AG09319 (cell line): Measurements from ENCODE around the gene CAPN9.
"Not testable (repeated sequence)": the region's sequence is repeated elsewhere in the genome, so short reads cannot be mapped to it uniquely, and the experiment has no call there.

Experiments used
- DNase-seq: peaks from one replicate; pipeline ENCODE4 v3.0.0-alpha.2; 2010; ENCODE audit warnings: low read depth; ENCODE audit errors: extremely low read depth
- TF ChIP-seq, protein P1 (sequence below): IDR thresholded peaks from 2 replicates; pipeline ENCODE4 v1.5.1; 2011; ENCODE audit warnings: low read depth, mild to moderate bottlenecking, inconsistent platforms, low read length, moderate library complexity

The CAPN9 gene

DNA sequence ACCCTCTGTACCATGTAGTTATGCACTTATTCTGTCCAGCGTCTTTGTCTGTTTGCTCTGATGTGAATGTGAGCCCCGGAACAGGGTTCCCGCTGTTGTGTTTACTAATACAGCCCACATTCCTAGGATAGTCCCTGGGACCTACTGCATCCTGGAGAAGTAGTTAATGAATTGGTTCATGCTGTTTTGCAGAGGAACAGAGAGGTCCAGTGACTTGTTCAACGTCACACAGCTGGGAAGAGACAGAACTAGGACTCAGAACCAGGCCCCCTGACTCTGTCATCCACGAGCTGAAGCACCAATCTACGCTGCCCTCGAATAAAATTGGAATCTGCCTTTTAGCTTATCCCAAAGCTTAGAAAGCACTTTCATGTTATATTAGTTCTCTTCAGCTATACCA, 34.0 kb upstream of the CAPN9 start:
- TF ChIP-seq, protein P1, sequence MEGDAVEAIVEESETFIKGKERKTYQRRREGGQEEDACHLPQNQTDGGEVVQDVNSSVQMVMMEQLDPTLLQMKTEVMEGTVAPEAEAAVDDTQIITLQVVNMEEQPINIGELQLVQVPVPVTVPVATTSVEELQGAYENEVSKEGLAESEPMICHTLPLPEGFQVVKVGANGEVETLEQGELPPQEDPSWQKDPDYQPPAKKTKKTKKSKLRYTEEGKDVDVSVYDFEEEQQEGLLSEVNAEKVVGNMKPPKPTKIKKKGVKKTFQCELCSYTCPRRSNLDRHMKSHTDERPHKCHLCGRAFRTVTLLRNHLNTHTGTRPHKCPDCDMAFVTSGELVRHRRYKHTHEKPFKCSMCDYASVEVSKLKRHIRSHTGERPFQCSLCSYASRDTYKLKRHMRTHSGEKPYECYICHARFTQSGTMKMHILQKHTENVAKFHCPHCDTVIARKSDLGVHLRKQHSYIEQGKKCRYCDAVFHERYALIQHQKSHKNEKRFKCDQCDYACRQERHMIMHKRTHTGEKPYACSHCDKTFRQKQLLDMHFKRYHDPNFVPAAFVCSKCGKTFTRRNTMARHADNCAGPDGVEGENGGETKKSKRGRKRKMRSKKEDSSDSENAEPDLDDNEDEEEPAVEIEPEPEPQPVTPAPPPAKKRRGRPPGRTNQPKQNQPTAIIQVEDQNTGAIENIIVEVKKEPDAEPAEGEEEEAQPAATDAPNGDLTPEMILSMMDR: no peak
- no peak for DNase-seq

DNA sequence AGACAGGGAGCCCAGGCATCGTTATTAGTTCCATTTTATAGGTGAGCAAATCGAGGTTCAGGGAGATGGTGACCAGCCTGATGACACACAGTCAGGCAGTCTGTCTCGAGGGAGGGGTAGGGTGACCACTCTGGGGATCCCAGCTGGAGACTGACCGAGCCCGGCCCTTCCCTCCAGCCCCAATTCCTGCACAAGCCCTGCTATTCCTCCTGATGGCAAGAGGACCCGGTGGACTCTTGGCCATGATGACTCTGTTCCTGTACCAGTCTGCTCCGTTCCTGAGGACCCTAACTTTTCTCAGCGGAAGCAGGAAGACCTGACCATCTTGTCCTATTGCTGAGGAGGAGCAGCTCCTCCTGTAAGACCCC, 33.7 kb upstream of the CAPN9 start:
- DNase-seq: no peak
- TF ChIP-seq, protein P1: no peak

DNA sequence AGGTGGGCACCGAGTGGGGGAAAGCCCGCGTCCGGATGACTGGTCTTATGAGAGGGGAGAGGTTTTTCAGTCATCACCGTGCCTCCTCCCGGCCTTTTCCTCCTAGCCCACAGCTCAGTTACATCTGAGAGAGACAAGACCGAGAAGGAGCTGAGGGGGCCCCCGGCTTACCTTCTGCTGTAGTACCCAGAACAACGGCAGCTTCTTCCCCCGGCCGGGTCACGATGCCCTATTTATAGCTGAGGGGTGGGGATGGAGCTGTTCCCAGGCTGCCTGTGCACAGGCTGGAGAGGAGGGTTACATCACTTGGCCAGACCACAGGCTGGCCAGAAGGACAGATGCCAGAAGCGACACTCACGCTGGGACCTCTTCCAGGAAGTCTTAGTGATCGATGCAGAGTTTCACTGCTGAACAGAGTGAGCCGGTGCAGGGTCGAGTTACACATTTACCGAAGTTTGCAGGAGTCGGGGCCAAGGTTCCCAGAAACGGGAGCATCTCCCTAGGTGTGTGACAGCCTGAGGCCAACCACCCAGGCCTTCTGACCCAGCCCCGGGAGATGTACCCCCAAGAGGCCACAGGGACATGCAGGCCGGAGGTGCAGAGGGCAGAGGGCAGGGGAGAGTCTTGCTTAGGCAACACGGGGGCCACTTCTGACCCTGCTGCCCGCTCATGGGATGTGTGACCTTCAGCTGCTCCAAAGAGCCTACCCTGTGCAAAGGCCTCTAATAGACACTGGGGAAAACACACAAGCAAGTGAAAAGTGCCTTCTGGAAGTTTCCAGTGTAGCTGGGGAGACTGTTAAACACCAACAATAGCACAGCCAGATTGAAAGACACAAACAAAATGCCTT, 33.0 kb upstream of the CAPN9 start, which contains the start of gene AGT:
Gene AGT (minus strand): TSS at position 208 of the 850 bp plus-strand sequence. CDS start 3,299 bp downstream, outside the sequence.
- DNase-seq: peak; percentile 63
- TF ChIP-seq, protein P1: no peak

DNA sequence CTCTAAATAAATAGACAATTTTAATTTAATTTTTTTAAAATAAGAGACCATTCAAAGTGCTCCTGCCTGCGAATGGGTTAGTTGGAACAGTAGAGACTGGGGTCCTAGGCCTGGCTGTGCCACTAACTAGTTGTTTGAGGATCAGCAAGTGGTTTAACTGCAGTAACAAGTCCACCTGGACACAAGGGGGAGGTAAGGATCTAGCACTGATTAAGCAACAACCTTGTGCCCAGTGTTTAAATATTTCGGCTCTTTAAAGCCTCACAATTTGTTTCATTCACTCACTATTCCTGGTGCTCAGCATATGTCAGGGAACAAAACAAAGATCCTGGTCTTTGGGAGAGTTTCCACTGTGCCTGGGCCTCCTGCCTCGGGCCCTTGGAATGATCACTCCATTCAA, 31.7 kb upstream of the CAPN9 start:
- DNase-seq: no peak
- TF ChIP-seq, protein P1: no peak

DNA sequence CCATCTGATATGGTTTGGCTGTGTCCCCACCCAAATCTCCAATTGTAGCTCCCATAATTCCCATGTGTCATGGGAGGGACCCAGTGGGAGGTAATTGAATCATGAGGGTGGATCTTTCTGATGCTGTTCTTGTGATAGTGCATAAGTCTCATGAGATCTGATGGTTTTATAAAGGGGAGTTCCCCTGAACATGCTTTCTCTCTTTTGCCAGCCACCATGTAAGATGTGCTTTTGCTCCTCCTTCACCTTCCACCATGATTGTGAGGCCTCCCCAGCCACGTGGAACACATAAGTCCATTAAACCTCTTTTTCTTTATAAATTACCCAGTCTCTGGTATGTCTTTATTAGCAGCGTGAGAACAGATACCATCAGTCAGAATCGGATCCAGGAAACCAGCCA, 30.7 kb upstream of the CAPN9 start:
- not testable (repeated sequence) for DNase-seq

DNA sequence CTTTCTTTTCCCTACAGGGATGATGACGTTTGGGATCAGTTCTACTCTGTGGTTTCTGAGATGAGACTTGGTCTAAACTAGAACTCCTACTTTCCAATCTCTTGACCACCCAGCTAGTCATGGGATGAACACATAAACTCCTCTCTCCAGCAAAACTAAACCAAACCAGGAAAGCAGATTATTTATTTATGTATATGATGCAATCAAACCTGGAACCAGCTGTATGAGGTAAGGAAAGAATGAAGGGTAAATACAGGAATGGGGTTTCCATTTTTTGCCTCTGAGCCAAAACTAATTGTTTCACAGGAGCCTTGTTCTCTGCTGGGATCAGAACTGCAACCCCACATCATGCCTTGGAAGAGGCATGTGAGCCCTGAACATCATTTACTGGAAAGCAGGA, 29.9 kb upstream of the CAPN9 start:
- DNase-seq: no peak
- TF ChIP-seq, protein P1: no peak

DNA sequence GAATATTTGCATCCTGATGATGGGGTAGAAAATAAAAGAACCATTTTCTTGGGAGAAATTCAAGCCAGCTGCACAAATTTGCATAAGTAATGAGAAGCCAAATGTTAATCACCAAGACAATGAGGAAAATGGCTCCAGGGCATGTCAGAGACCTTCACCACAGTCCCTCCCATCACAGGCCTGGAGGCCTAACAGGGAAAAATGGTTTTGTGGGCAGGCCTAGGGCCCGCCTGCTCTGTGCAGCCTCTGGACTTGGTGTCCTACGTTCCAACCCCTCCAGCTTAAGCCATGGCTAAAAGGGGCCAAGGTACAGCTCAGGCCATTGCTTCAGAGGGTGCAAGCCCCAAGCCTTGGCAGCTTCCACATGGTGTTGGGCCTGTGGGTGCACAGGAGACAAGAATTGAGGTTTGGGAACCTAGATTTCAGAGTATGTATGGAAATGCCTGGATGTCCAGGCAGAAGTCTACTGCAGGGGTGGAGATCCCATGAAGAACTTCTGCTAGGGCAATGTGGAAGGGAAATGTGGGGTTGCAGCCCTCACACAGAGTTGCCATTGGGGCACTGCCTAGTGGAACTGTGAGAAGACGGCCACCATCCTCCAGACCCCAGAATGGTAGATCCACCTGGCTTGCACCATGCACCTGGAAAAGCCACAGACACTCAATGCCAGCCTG, 25.2 kb upstream of the CAPN9 start:
- not testable (repeated sequence) for DNase-seq

DNA sequence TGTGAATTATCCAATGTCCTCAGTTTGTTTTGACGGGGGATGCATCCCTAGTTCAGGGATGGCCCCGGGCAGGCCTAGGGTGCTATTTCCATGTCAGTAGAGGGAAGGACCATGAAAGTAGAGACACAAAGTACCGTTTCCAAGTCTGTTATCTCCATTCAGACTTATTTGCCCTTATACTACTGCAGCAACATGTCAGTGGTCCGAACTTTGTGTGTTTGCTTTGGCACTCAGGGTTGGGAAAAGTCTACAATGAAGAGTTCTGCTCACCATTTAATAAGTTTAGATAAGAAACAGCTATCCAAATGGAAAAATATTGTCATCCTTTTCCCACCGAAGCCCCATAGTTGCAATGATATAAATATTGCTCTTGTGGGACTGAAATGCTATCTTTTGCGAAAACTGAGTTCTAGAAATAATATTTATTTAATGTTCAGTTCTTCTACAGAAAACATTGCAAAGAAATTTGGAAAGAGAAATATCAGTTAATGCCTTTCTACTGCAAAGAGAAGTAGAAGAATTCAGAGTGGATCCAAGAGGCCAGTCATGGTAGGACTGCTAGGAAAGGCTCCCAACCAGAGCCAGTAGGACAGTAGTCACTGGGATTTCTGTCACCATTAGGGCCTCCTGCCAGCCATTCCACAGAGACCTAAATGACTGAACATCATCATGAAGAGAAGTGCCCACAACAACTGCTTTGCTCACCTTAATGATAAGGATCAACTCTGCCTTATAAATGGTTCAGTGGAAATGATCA, 21.8 kb upstream of the CAPN9 start:
- no peak for DNase-seq
- TF ChIP-seq, protein P1: no peak
